ENCODE results near the gene ZC3H15.

GRCh38 chr2:186518291-186518690, 32.2 kb downstream of the ZC3H15 start:
- TF ChIP-seq YY1 (IDR thresholded peaks at IDR 0.05; ENCODE audit: insufficient read depth, insufficient read length) (no peak), SUZ12 (IDR thresholded peaks at IDR 0.05; ENCODE audit: extremely low read depth, insufficient read depth, insufficient read length) (no peak), ZNF274 (IDR thresholded peaks at IDR 0.05; ENCODE audit: low read depth, low read length) (no peak)

Measured in NT2/D1 (cell line).